Activated CD8-positive, alpha-beta memory T cell treated with anti-CD3 and anti-CD28 coated beads, Interleukin-2, amount 50 U/mL, for 1 hour (primary cell): ENCODE data around the gene STX1B.
A peak's percentile ranks its signal among the peaks of the same experiment; 100 is the strongest.

Experiments
- DNase-seq: peaks from one replicate; pipeline ENCODE4 v3.0.0-alpha.2; 2020; ENCODE audit errors: extremely low read depth

The STX1B gene

DNA sequence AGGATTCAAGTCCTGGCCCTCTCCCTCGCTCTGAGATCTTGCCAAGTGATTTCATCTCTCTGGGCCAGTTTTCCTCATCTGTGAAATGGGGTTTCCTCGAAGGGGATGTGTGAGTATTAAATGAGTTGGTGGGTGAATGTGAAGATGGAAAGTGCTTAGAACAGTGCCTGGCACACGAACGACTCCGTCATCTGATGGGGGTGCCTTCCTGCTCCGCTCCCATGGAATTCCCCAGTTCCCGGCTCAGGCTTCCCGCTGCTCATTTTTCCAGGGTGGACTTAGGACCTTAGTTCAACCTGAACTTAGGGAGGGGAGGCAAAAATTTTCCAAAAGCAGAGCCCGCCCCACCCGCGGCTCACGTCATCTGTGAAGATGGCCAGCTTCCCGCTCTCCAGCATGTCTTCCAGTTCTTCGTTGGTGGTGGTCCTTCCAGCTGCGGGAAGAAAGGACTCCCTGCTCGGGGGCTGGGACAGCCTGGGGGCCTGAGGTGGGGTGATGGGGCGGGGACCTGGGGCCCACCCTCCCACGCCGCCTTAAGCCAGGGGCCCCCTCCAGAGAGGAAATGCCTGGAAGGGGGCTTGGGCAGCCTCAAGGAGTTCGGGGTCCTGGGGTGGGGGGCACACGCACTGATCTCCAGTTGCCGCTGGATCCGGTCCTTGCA is 14.0 kb downstream of the STX1B start:
- no peak for DNase-seq

DNA sequence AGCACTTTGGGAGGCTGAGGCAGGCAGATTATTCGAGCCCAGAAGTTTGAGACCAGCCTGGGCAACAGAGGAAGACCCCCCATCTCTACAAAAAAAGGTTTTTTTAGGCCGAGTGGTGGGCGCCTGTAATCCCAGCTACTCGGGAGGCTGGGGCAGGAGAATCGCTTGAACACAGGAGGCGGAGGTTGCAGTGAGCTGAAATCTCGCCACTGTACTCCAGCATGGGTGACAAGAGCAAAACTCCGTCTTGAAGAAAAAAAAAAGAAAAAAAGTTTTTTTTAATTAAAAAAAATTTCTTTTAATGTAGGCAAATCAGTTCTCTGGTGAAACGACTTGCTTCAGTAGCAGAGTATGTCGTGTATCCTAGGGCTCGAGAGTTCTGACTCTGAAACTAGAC is 14.5 kb downstream of the STX1B start:
- DNase-seq, result no peak

DNA sequence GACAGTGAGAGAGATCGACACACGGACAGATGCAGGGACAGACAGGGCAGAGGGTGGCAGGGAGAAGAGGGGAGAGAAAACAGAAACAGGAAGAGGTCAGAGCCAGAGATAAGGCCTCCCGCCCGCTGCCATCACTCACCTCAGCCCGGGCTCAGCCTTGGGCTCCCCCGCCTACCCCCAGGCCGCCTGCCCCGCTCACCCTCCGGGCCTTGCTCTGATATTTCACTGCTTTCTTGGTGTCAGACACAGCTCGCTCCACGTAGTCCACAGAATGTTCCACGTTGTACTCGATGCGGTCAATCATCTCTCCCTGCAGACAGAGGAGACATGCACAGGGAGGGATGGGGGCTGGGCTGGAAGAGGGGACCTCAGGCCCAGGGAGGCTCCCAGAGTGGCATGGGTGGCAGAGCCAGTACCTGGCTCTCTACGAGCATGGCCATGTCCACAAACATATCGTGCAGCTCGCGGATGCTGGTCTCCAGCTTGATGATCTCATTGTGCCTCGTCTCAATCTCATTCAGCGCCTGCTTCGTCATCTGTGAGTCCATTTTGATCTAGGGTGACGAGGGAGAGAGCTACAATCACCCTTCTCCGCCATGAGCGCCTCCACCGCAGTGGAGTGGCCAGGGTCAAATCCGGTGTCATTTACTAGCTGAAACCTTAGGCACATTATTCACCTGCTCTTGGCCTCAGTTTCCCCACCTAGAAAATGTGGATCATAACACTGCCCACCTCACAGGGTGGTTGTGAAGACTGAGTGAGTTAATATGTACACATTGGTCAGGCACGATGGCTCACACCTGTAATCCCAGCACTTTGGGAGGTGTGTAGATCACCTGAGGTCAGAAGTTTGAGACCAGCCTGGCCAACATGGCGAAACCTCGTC is 17.3 kb downstream of the STX1B start:
- no peak for DNase-seq

DNA sequence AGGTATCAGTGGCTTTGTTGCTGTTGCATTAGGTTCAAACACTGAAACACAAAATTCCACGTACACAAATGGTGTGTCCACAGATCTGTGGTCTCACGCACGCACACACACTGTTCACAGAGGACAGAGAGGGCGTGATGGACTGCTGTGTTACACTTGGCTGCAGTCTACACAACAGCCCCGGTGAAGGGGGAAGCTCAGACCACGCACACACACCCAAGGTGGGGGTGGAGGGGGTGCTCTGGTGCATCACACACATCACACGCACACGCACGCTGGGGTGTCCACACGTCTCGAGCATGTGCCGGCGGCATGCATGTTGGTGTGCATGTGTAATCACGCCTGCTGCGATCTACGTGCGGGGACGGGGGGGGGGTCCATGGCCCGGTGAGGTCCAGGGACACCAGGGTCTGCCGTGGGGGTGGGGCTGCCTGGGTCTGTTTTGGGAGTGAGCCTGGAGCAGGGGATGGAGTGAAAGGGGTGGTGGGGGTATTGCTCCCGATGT is 18.1 kb downstream of the STX1B start:
- DNase-seq, result no peak

DNA sequence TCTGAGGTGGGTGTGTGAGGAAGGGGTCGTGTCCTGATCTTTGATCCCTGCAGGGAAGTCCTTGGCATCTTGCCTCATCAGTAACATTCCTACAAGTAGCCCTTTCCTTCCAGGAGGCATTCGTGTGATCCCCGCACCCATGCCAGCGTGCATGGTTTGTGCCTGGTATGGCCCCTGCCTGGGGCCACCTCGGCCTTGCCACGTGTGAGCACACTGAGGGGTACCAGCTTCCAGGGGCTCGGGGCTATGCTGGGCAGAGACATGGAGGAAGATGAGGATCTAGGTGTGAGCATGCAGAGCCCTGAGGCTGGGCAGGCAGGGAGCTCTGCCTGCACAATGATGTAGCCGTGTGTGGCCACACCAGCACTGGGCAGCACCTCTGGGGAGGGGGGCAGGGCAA is 19.4 kb downstream of the STX1B start:
- DNase-seq, result no peak

DNA sequence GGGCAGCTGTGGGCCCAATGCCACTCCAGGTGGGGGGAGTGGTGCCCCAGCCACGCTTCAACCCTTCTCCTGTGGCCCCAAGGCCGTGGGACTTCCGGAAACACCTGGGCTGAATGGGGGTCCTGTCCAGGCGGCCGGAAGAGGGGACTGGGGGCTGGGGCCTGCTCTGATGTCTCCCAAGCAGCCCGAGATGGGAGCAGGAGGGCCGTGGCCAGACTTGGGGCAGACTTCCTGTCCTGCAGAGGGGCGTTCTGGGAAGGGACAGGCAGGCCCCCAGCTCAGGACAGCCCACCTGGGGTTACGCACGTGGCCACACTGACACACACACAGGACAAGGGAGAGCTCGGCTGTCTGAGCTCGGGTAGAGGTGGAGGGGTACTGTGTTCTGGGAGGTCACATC is 20.3 kb downstream of the STX1B start:
- DNase-seq, result no peak

DNA sequence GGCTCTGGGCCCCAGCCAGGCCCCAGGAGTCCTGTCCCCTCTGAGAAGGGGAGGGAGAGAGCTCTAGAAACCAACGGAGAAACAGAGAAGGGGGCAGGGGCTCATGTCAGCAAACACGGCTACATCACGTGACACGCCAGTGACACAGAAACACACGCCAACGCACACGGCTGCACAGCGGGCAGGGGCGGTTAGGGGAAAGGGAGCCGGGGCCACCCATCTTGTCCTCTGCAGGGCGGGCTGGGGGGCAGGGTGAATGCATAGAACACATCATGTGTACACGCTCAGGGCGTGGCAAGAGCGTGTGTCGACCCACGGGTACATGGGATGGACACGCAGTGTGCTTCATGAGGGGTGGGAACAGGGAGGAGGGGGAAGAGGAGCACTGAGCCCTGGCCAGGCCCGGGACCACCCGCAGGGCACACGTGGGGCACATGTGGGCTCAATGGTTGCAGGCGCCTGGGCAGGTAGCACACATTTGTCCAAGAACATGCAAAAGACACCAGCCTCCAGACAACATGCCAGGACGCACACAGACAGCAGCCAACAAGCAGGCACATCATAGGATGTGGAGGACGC is 20.9 kb downstream of the STX1B start:
- no peak for DNase-seq

DNA sequence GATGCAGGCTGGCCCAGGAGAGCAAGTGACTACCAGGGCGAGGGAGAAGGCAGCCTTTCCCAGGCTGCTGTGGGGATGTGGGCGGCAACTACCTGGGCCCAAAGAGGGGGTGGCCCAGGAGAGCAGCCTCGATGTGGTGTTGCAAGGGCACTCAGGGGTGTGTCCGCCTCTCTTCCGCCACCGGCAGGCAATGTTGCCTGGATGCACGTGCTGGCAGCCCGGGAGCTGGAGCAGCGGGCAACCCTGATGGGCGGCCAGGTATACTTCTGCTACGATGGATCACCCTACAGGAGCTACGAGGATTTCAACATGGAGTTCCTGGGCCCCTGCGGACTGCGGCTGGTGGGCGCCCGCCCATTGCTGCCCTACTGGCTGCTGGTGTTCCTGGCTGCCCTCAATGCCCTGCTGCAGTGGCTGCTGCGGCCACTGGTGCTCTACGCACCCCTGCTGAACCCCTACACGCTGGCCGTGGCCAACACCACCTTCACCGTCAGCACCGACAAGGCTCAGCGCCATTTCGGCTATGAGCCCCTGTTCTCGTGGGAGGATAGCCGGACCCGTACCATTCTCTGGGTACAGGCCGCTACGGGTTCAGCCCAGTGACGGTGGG is 22.8 kb downstream of the STX1B start:
- no peak for DNase-seq

DNA sequence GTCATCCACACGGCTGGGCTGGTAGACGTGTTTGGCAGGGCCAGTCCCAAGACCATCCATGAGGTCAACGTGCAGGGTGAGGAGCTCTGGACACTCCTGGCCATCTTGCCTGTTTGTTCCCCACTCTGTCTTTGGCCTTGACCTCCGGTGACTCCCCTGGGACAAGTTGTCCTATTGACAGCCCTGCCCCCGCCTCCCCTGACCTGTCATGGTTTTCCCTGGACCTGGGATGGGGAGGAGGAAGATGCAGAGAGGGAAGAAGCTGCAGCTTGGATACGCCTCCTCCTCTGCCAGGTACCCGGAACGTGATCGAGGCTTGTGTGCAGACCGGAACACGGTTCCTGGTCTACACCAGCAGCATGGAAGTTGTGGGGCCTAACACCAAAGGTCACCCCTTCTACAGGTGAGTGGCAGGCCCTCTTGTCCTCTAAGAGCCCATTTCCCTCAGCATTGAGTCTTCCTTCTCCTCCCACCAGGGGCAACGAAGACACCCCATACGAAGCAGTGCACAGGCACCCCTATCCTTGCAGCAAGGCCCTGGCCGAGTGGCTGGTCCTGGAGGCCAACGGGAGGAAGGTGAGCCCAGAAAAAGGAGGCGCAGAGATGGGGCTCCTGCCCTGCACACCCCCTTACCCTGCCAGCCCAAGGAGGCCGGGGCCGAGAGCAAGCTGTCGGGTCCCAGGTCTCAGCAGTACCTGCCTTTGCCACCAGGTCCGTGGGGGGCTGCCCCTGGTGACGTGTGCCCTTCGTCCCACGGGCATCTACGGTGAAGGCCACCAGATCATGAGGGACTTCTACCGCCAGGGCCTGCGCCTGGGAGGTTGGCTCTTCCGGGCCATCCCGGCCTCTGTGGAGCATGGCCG is 24.1 kb downstream of the STX1B start:
- DNase-seq, result no peak

DNA sequence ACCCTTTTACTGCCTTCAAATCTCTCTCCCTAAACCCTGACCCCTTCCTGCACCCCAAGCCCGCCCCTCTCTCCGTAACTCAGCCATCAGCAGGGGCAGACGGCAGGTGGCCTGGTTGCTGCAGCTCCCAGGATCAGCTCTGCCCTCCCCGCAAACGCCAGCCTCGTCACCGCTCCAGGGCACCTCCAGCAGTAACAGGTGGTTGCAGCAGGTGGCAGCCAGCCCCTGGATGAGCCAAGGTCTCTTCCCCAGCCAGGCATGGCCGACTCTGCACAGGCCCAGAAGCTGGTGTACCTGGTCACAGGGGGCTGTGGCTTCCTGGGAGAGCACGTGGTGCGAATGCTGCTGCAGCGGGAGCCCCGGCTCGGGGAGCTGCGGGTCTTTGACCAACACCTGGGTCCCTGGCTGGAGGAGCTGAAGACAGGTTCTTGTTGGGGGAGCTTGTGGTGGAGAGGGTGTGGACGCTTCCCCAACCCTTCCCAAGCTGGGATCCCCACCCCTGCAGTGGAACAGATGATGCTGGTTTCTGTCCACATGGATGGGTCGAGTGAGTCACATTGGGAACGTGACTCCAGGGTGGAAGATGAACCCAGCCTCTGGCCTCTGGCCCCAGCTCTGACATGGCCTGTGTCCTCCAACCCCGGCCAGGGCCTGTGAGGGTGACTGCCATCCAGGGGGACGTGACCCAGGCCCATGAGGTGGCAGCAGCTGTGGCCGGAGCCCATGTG is 24.9 kb downstream of the STX1B start:
- no peak for DNase-seq

DNA sequence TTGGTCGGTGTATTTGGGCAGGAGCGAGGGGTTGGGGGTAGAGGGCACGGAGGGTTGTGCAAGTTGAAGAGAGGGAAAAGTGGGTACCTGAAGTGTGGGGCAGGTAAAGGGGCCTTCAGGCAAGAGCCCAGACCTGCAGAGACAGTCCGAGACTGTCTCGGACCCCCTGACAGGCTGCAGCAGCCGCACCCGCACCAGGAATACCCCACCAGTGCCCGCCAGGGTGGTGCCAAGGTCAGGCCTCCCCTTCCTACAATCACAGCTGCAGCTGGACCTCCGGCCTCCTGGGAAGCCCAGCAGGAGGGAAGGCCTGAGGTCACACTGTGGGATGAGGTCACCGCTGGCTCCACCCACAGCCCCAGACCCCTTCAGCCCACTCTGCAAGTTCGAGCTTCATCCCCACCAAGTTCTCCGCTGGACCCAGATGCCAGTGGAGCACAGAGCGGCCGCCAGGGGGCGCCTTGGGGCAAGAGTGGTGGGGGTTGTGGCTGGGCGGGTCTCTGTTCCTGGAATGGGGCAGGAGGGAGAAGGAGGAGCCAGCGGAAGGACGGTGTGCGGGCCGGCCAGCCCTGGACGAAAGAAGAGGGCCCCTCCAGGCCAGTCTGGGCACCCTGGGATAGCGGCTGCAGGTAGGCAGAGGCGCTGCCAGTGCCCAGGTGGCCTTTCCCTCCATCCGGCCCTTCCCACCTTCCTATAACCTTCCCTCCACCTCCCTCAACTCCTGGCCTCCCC is 25.6 kb downstream of the STX1B start, which contains the start of gene HSD3B7:
HSD3B7 (plus strand) TSS at position 539 of the 732 bp plus-strand sequence. CDS start 452 bp downstream, outside the sequence.
- DNase-seq, result peak; percentile 49

DNA sequence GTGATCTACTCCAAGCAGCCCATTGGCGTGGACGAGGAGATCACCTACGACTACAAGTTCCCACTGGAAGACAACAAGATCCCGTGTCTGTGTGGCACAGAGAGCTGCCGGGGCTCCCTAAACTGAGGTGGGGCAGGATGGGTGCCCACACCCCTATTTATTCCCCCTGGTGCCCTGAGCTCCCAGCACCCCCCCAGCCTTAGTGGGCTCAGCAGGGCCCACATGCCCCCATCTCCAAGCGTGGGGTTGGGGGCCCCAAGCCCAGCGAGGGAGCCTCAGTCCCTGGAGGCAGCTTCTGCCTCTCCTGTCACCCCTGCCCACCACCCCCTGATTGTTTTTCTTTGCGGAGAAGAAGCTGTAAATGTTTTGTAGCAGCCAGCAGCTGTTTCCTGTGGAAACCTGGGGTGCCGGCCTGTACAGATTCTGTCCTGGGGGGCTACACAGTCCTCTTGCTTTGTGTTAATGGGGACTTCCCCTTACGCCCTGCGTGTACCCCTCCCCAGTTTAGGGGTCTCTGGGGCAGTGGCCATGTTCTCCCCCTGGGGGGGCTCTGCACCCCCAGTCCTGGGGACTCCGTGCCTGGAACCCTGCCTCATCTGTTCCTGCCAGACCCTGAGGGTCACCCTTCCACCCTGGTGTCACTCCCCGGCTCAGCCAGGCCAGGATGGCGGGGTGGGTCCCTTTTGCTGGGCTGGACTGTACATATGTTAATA is 26.4 kb downstream of the STX1B start:
- DNase-seq, result no peak

DNA sequence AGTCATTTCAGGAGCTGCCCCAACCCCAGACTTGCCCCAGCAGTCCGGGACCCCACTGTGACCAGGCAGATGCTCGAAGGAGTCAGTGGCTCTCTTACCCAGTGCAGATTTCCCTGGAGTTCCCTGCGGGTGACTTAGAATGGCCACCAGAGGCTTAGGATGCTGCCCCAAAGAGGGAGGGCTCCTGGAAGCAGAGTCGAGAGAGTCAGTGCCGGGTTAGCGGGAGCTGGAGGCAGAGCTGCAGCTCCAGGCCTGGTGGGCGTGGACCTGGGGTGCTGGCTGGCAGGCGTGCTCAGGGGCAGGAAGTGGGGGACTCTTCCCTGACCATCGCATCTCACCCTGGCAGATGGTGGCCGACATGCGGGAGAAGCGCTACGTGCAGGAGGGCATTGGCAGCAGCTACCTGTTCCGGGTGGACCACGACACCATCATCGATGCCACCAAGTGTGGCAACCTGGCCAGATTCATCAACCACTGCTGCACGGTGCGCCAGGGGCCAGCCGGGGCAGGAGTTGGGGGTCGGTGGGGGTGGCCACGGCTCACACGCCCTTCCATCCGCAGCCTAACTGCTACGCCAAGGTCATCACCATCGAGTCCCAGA is 27.0 kb downstream of the STX1B start:
- DNase-seq, result no peak

DNA sequence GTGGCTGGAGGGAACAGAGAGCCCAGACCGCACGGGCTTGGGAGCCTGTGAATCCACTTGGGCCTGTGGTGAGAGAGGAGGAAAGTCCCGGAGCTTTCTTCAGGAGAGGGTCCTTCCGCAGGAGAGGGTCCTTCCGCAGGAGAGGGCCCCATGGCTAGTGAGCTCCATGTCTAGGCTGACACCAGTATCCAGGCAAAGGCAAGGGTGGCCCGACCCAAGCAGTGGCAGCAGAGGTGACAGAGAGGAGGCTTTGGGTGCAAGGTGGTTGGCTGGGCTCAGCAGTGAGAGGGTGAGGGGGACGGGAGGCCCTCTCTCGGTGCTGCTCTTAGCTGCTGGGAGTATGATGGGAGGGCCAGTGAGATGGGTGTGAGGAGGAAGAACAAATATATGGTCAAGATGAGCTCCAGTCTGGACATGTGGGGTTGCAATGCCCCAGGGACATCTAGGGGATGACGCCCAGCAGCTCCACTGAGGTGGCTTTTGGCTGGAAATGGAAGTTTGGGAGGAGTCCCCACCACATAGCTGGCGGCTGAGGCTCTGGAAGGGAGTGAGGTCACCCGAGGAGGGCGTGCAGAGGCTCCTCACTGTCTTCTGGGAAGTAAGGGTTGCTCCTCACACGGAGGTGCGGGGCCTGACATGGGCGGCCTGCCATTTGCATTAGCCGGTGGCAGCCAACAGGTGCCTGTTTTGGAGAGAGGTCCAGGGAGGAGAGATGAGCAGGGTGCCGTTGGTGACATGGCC is 27.7 kb downstream of the STX1B start:
- DNase-seq, result no peak

DNA sequence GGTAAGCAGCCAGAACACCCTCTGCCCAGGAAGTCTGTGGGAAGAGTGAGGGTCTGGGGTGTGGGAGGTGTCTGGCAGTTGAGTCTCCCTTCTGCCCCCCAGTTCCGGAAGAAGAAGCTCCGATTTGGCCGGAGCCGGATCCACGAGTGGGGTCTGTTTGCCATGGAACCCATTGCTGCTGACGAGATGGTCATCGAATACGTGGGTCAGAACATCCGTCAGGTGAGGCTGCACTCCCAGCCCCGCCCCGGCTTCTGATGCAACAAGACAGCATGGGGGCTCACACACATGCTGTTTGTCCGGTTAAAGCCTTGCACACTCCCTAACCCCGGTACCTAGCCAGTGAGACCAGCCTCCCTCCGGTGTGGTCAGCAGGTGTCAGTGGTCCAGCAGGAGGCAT is 29.5 kb downstream of the STX1B start:
- no peak for DNase-seq

DNA sequence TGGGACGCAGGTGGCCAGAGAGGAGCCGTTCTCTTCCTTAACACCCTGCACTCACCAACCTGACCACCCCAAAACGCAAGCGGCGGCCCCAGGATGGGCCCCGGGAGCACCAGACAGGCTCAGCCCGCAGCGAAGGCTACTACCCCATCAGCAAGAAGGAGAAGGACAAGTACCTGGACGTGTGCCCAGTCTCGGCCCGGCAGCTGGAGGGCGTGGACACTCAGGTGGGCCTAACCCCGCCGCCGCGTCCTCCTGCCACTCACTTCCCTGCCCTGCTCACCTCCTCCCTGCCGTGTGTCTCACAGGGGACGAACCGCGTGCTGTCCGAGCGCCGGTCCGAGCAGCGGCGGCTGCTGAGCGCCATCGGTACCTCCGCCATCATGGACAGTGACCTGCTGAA is 30.0 kb downstream of the STX1B start:
- no peak for DNase-seq

DNA sequence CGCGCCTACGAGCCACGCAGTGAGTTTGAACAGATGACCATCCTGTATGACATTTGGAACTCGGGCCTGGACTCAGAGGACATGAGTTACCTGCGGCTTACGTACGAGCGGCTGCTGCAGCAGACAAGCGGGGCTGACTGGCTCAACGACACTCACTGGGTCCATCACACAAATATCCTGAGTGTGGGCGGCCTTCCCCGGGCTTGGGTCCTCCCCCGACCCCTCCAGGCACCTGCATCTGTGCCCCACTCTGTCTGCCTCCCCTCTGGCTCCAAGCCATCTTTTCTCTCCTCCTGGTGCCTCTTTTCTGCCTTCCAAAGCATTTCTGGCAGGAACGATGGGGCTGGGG is 30.4 kb downstream of the STX1B start:
- no peak for DNase-seq
